Karpas-422 (cell line): ENCODE data around the gene RNF225. TPM values are rescaled to one million over a fixed set of nuclear protein-coding genes. Genes with fewer than 3 reads are reported as not detected.
A peak's percentile ranks its signal among the peaks of the same experiment; 100 is the strongest.

Experiments used
- DNase-seq: peaks from one replicate; pipeline ENCODE4 v3.0.0-alpha.2; 2015
- H2AFZ ChIP-seq: fragments of 200-600 bp; sonication (generic); 2 replicates; pipeline ENCODE4 v1.6.1; 2014; ENCODE audit warnings: antibody characterized with exemption, low read length, mixed read lengths
- H3K27ac ChIP-seq: fragments of 200-600 bp; sonication (generic); 2 replicates; pipeline ENCODE4 v1.5.1; 2014; ENCODE audit warnings: mild to moderate bottlenecking, low read length, moderate library complexity
- H3K27me3 ChIP-seq: fragments of 200-600 bp; sonication (generic); 2 replicates; pipeline ENCODE4 v1.6.1; 2014; ENCODE audit warnings: low read length, mixed read lengths
- H3K36me3 ChIP-seq: fragments of 200-600 bp; sonication (generic); 2 replicates; pipeline ENCODE4 v1.6.1; 2014; ENCODE audit warnings: low read length, mixed read lengths; ENCODE audit not compliant: insufficient read depth
- H3K4me1 ChIP-seq: fragments of 200-600 bp; sonication (generic); 2 replicates; pipeline ENCODE4 v1.6.1; 2014; ENCODE audit warnings: mild to moderate bottlenecking, low read length, mixed read lengths
- H3K4me2 ChIP-seq: fragments of 200-600 bp; sonication (generic); 2 replicates; pipeline ENCODE4 v1.6.1; 2014; ENCODE audit warnings: low read length, low read depth, mild to moderate bottlenecking; ENCODE audit not compliant: poor library complexity, severe bottlenecking
- H3K4me3 ChIP-seq: fragments of 200-600 bp; sonication (generic); 2 replicates; pipeline ENCODE4 v1.5.1; 2014; ENCODE audit warnings: mild to moderate bottlenecking, antibody characterized with exemption, low read length, mixed read lengths
- H3K79me2 ChIP-seq: fragments of 200-600 bp; sonication (generic); 2 replicates; pipeline ENCODE4 v1.6.1; 2014; ENCODE audit warnings: mild to moderate bottlenecking, low read length, mixed read lengths
- H3K9ac ChIP-seq: fragments of 200-600 bp; sonication (generic); 2 replicates; pipeline ENCODE4 v1.6.0; 2014; ENCODE audit warnings: low read length
- H3K9me2 ChIP-seq: fragments of 200-600 bp; sonication (generic), shearing (Covaris generic); replicated peaks from 2 replicates; pipeline ENCODE4 v1.6.0; 2014; ENCODE audit warnings: mild to moderate bottlenecking, low read length, moderate library complexity; ENCODE audit not compliant: insufficient read depth
- H3K9me3 ChIP-seq: fragments of 300-700, 200-600 bp; sonication (generic); 2 replicates; pipeline ENCODE4 v1.6.1; 2014; ENCODE audit warnings: low read length, mixed read lengths
- H4K20me1 ChIP-seq: fragments of 200-600 bp; sonication (generic); 2 replicates; pipeline ENCODE4 v1.6.1; 2014; ENCODE audit warnings: mild to moderate bottlenecking, antibody characterized with exemption, low read length, low read depth; ENCODE audit not compliant: insufficient read depth
- total RNA-seq: library from RNA; depleted of rRNA; stranded (reverse); fragments of >200 nt; shearing (Covaris generic); gene quantifications from 2 replicates; pipeline ENCODE4 v1.2.3, GENCODE V29; 2014; ENCODE audit warnings: low replicate concordance

RNF225 gene
- total RNA-seq, 1 experiment from 2014 or later: 0.97 TPM

DNA sequence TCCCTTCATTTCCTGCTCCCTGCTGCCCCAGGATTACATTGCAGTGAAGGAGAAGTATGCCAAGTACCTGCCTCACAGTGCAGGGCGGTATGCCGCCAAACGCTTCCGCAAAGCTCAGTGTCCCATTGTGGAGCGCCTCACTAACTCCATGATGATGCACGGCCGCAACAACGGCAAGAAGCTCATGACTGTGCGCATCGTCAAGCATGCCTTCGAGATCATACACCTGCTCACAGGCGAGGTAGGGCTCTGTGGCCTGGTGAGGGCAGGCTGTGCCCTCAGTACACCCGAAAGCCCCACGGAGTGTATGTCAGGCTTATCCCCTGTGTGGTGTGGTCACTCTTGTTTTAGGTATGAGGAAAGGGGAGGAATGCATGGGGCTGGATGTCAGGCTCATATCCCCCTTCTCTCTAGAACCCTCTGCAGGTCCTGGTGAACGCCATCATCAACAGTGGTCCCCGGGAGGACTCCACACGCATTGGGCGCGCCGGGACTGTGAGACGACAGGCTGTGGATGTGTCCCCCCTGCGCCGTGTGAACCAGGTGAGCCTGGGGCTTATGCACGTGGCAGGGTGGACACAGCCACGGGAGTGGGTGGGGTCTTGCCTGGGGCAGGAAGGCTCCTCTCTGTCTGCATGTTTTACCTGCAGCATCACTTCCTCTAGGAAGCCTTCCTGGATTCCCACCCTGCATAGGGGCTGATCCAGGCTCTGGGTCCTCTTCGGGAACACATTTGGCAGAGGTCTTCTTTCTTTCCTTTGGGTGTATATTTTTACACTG lies 2.3 kb upstream of the RNF225 start:
- Histone ChIP-seq H3K9me3 (no peaks in the 10 kb centered on the region), H3K27me3 (no peaks in the 10 kb centered on the region), H3K9me2 (no peaks in the 10 kb centered on the region), H3K4me3 (no peak overlapping the region), H3K36me3 (peaks cover 43% of the 10 kb centered on the region), H3K4me2 (no peak overlapping the region), H2AFZ (no peak overlapping the region), H3K27ac (no peak overlapping the region), H3K9ac (no peak overlapping the region), H4K20me1 (peaks cover 53% of the 10 kb centered on the region), H3K4me1 (peaks cover 11% of the 10 kb centered on the region), H3K79me2 (peaks cover 27% of the 10 kb centered on the region)
- DNase-seq: peak; percentile 50

DNA sequence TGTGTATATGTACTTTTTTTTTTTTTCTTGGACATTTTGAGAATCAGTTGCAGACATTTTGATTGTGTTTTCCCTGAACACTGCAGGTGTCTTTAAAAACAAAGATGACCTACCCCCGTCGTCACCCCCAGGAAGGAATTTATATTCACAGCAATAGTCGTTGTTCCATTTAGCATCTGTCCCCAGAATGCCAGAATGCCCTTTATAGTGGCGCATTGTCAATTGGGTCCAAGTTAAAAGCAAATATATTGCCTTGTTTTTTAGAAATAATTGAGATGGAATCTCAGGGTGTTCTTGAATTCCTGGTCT lies 1.8 kb upstream of the RNF225 start:
- Histone ChIP-seq H3K4me2 (no peak overlapping the region), H3K9me3 (no peaks in the 10 kb centered on the region), H2AFZ (no peak overlapping the region), H4K20me1 (peaks cover 49% of the 10 kb centered on the region), H3K9me2 (no peaks in the 10 kb centered on the region), H3K27ac (no peak overlapping the region), H3K9ac (no peak overlapping the region), H3K79me2 (peaks cover 21% of the 10 kb centered on the region), H3K4me3 (no peak overlapping the region), H3K36me3 (peaks cover 38% of the 10 kb centered on the region), H3K4me1 (peaks cover 6% of the 10 kb centered on the region), H3K27me3 (no peaks in the 10 kb centered on the region)
- no peak for DNase-seq

DNA sequence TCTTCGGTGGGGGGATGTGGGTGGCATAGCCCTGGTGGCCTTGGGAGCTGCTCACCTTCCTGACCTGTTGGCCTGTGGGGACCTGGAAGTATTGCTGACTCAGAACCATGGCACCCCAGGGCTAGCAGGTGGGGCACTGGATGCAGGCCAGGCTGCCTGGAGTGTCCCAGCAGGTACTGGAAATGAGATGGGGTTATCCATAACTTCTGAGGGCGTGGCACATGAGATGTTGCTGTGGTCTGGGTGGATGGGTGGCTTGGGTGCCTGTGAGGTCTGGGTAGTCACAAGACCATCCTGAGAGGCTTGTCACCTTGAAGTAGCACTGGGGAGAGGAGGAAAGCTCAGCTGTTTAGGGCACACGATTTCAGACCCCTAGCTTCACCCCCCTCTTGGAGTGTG lies 636 bp upstream of the RNF225 start:
- Histone ChIP-seq H3K27me3 (no peaks in the 10 kb centered on the region), H4K20me1 (peaks cover 43% of the 10 kb centered on the region), H3K79me2 (peaks cover 13% of the 10 kb centered on the region), H3K4me3 (no peak overlapping the region), H3K4me1 (no peaks in the 10 kb centered on the region), H2AFZ (no peak overlapping the region), H3K9ac (no peak overlapping the region), H3K36me3 (peaks cover 31% of the 10 kb centered on the region), H3K9me2 (no peaks in the 10 kb centered on the region), H3K27ac (no peak overlapping the region), H3K4me2 (no peak overlapping the region), H3K9me3 (no peaks in the 10 kb centered on the region)
- peak; percentile 55 for DNase-seq

DNA sequence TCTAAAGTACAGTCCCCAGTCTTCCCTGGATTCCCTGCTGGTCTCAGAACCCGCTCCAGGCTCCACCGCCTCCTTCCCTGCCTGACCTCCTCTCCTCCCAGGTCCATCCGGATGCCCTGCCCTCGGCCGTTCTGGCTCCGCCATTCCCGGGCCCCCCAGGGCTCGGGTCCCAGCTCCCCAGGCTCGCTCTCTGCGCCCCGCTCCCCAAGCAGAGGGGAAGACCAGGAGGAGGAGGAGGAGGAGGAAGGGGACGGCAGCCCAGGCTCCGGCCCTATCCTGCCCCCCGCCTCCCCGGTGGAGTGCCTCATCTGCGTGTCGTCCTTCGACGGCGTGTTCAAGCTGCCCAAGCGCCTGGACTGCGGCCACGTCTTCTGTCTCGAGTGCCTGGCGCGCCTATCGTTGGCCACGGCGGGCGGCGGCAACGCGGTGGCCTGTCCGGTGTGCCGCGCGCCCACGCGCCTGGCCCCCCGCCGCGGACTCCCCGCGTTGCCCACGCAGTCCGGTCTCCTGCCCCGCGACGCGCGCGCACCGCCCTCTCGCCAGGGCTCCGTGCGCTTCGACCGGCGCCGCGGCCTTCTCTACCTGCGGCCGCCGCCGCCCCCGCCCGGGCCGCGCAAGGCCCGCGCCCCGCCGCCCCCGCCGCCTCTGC lies 647 bp downstream of the RNF225 start:
- H3K27ac ChIP-seq: no peak overlapping the region
- H3K4me3 ChIP-seq: no peak overlapping the region
- no peaks in the 10 kb centered on the region for H3K27me3 ChIP-seq
- no peak overlapping the region for H3K9ac ChIP-seq
- H3K4me1 ChIP-seq: peaks cover 10% of the 10 kb centered on the region
- H3K4me2 ChIP-seq: no peak overlapping the region
- H3K9me2 ChIP-seq: no peaks in the 10 kb centered on the region
- peaks cover 32% of the 10 kb centered on the region for H4K20me1 ChIP-seq
- no peak for DNase-seq
- H3K36me3 ChIP-seq: peaks cover 23% of the 10 kb centered on the region; the same call in 1 of the 2 replicates
- no peaks in the 10 kb centered on the region; the same call in 1 of the 2 replicates for H3K79me2 ChIP-seq
- H3K9me3 ChIP-seq: no peaks in the 10 kb centered on the region
- H2AFZ ChIP-seq: no peak overlapping the region

DNA sequence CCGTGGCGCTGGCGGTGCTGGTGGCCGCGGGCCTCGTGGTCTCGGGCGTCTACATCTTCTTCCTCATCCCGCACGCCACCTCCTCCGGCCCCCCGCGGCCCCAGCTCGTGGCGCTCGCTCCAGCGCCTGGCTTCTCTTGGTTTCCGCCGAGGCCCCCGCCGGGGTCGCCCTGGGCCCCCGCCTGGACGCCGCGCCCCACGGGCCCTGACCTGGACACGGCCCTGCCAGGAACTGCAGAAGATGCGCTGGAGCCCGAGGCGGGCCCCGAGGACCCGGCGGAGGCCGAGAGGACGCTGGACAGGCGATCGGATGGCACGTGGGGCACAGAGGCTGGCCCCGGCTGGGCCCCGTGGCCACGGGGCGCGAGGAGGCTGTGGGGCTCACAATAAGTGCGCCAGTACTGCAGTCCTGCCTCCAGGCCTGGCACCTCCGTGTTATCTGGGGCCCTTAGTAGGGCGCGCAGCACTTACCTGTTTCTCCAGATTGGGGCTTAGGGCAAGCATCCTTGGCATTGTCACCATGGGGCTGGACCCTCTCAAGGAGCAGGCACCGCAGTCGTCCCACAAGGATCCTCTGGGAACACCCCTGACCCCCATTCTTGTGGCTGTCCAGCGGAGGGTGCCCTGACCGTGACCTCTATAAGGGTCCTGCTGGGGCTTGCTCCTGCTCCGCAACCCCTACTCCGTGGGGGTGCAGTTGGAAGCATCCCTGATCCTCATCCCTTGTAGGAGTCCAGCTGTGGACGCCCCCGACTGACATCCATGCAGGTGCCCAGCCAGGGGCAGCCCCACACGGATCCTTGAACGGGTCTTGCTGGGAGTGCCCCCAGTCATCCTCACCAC lies 1.5 kb downstream of the RNF225 start:
- no peaks in the 10 kb centered on the region for H3K9me2 ChIP-seq
- H3K9me3 ChIP-seq: no peaks in the 10 kb centered on the region
- H3K4me2 ChIP-seq: no peak overlapping the region
- H3K27ac ChIP-seq: no peak overlapping the region
- H3K9ac ChIP-seq: no peak overlapping the region
- H3K4me3 ChIP-seq: no peak overlapping the region
- peaks cover 11% of the 10 kb centered on the region for H3K4me1 ChIP-seq
- H4K20me1 ChIP-seq: peaks cover 29% of the 10 kb centered on the region
- H3K36me3 ChIP-seq: peaks cover 23% of the 10 kb centered on the region; the same call in 1 of the 2 replicates
- DNase-seq: no peak
- H2AFZ ChIP-seq: no peak overlapping the region
- H3K27me3 ChIP-seq: no peaks in the 10 kb centered on the region
- peaks cover 2% of the 10 kb centered on the region for H3K79me2 ChIP-seq

DNA sequence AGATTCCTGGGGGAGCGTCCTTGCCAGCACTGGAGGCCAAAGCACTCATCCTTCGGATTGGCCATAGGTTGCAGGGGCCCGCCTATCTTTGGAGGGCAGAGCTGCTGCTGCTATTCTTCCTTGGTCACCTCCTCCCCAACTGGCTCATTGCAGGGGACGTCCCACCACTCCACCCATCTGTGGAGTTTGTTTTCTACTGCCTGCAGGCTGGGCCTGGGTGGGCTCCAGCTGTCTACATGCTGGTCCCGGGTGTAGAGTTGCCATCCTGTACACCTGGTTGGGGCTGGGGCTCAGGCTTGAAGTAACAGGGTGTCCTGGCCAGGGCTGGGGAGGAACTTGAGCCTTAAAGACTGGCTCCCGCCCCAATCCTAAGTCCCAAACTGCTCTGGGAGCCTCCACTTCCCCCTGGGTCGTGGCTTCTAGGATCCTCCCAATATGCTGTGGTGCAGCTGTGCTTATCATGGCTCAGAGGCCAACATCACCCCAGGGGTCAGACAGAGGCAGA lies 2.1 kb downstream of the RNF225 start:
- peaks cover 17% of the 10 kb centered on the region for H3K4me1 ChIP-seq
- peak; percentile 57 for DNase-seq
- H3K9me3 ChIP-seq: no peaks in the 10 kb centered on the region
- H3K79me2 ChIP-seq: peaks cover 8% of the 10 kb centered on the region
- H3K9me2 ChIP-seq: no peaks in the 10 kb centered on the region
- H3K9ac ChIP-seq: no peak overlapping the region
- H3K4me2 ChIP-seq: no peak overlapping the region
- H3K27me3 ChIP-seq: no peaks in the 10 kb centered on the region
- H3K36me3 ChIP-seq: peaks cover 21% of the 10 kb centered on the region; the same call in 1 of the 2 replicates
- no peak overlapping the region for H3K27ac ChIP-seq
- H4K20me1 ChIP-seq: peaks cover 27% of the 10 kb centered on the region
- no peak overlapping the region for H3K4me3 ChIP-seq
- H2AFZ ChIP-seq: no peak overlapping the region

DNA sequence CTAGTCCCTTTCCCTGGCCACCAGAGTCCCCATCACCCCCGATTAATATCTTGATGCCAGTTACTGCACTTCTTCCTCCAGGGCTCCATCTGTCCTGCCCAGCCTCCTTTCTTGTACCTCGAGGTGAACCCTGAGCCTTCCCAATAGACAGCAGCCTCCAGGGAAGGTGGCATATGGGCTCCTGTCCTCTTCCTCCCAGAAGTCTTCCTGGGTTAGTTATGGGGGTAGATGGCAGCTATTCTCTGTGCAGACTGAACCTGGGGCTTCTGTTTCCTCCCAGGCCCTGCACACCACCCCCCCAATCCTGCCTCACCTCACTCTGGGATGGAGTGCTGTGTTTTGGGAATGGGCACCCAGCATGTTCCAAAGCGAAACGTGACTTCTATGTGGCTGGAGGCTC lies 2.6 kb downstream of the RNF225 start:
- Histone ChIP-seq H3K4me3 (no peak overlapping the region), H3K27me3 (no peaks in the 10 kb centered on the region), H2AFZ (no peak overlapping the region), H4K20me1 (peaks cover 22% of the 10 kb centered on the region), H3K36me3 (peaks cover 15% of the 10 kb centered on the region; the same call in 1 of the 2 replicates), H3K9me2 (no peaks in the 10 kb centered on the region), H3K4me2 (no peak overlapping the region), H3K79me2 (peaks cover 13% of the 10 kb centered on the region), H3K9me3 (no peaks in the 10 kb centered on the region), H3K9ac (no peak overlapping the region), H3K27ac (no peak overlapping the region), H3K4me1 (peaks cover 22% of the 10 kb centered on the region)
- DNase-seq: no peak

DNA sequence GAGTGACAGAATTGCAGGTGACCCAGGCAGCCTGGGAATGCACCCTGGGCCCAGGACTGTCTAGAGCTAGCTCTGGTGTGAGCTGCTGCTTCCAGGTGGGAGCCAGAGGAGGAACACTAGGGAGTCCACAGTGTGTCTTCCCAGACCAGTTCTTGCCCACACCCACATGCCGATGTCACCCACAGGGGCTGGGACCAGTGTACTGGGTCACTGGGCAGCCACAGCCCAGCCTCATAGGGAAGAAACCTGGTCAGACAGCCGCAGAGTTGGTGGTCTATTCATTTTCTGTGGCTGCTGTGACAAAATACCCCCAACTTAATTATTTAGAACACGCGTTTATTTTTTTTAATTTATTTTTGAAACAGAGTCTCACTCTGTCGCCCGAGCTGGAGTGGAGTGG lies 3.1 kb downstream of the RNF225 start:
- Histone ChIP-seq H3K9me2 (no peaks in the 10 kb centered on the region), H3K4me2 (no peak overlapping the region), H3K27ac (no peak overlapping the region), H3K79me2 (peaks cover 15% of the 10 kb centered on the region), H3K4me3 (no peak overlapping the region), H3K36me3 (peaks cover 12% of the 10 kb centered on the region; the same call in 1 of the 2 replicates), H3K4me1 (peaks cover 23% of the 10 kb centered on the region), H4K20me1 (peaks cover 18% of the 10 kb centered on the region), H3K9me3 (no peaks in the 10 kb centered on the region), H3K9ac (no peak overlapping the region), H3K27me3 (no peaks in the 10 kb centered on the region), H2AFZ (no peak overlapping the region)
- DNase-seq: no peak
